Activated T-cell treated with anti-CD3 and anti-CD28 coated beads, Interleukin-2, amount 50 U/mL, for 1 hour (primary cell): ENCODE results near the gene NFE2L3.
"Not testable (repeated sequence)": the region's sequence is repeated elsewhere in the genome, so short reads cannot be mapped to it uniquely, and the experiment has no call there.

Source experiments
- DNase-seq: peaks from one replicate; pipeline ENCODE4 v3.0.0-alpha.2; 2020

The NFE2L3 gene, protein sequence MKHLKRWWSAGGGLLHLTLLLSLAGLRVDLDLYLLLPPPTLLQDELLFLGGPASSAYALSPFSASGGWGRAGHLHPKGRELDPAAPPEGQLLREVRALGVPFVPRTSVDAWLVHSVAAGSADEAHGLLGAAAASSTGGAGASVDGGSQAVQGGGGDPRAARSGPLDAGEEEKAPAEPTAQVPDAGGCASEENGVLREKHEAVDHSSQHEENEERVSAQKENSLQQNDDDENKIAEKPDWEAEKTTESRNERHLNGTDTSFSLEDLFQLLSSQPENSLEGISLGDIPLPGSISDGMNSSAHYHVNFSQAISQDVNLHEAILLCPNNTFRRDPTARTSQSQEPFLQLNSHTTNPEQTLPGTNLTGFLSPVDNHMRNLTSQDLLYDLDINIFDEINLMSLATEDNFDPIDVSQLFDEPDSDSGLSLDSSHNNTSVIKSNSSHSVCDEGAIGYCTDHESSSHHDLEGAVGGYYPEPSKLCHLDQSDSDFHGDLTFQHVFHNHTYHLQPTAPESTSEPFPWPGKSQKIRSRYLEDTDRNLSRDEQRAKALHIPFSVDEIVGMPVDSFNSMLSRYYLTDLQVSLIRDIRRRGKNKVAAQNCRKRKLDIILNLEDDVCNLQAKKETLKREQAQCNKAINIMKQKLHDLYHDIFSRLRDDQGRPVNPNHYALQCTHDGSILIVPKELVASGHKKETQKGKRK

DNA sequence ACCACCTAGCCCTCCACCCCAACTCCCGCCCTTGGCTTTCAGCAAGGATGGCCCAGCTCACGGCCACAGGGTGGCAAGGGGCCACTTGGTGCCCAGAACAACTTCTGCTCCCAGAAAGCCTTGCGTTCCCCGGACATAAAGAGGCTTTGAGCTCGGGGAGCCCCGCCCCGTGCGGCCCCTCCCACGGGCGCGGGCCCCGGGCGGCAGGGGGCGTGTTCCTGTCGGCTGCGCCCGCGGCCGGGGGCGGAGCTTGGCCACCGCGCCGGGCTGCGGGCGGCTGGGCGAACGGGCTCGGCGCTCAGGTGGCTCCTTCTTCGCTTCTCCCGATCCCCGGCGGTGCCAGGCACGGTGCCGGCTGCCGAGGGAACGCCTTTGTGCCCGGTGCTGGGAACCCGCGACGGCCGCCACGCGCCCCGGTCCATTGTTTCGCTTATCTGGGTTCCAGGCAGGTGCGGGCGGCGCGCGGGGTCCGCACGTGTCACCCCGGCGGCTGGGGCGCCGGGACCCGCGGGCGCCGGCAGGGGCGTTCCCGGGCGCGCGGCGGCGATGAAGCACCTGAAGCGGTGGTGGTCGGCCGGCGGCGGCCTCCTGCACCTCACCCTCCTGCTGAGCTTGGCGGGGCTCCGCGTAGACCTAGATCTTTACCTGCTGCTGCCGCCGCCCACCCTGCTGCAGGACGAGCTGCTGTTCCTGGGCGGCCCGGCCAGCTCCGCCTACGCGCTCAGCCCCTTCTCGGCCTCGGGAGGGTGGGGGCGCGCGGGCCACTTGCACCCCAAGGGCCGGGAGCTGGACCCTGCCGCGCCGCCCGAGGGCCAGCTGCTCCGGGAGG lies at the start of gene NFE2L3:
TSS of gene NFE2L3 (plus strand) at position 246 of the 829 bp plus-strand sequence. CDS start at position 547, 301 bp downstream.
- peak; percentile 85 for DNase-seq

DNA sequence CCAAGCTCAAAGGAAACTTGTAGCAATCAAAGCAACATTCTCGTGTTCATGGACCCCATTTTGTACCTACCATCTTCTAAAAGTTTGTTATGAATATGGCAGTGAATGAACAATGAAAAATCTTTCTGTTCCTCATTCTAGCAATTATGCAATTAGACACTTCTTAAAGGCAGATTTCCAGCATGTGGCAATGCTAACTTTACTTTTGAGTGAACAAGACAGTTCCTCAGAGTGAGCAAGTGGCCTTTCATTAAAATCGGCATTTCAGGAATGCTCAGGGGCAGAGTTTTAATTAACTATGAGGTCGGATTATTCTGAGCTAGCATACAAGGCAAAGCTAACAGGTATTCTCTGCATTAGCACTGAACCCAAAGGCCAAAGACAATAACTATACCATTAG lies 48.4 kb upstream of the NFE2L3 start:
- DNase-seq = no peak

DNA sequence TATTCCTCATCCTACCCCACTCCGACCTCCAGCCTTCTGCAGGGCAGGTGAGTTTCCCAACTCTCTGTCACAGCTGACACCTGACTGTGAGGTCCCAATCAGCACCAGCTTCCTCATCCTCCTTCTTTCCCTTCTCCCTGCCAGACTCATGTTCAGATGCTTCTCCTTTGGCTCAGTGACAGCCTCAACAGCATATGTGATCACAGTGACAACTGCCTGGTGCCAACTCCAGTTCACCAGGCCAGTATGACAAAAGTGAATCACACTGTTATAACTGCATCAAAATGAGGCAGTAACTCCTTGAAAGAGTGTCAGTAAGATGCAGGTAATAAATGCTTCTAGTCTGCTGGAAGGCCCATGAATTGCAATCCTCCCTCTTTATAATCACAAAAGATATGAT lies 46.8 kb upstream of the NFE2L3 start:
- DNase-seq = no peak

DNA sequence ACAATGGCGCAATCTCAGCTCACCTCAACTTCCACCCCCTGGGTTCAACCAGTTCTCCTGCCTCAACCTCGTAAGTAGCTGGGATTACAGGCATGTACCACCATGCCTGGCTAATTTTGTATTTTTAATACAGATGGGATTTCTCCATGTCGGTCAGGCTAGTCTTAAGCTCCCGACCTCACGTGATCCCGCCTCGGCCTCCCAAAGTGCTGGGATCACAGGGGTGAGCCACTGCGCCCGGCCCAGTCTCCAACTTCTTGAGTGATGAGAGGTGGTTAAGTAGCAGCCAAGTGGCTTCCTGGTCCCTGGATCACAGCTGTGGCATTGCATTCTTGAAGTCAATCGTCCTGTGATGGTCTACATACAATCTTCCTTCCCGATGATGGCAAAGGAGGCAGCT lies 46.1 kb upstream of the NFE2L3 start:
- no peak for DNase-seq

DNA sequence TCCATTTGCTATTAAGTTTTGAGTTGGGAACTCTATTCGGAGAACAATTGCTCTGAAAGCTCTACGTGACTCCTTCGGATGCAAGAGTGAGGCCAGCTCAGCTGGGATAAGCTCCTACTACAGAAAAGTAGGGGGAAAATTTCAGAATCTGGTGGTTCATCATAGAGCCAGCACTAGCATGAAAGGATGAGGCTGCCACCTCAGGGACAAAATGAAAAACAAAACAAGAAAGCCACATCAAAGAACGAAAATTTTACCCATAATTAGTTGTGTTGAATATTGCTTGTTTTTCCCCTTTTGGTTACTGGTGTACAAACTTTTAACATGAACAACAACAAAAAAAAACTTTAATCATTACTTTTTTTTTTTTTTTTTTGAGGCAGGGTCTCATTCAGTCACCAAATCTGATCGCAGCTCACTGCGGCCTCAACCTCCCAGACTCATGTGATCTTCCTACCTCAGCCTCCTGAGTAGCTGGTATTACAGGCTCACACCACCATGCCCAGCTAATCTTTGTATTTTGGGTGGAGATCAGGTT lies 39.7 kb upstream of the NFE2L3 start:
- DNase-seq = no peak

DNA sequence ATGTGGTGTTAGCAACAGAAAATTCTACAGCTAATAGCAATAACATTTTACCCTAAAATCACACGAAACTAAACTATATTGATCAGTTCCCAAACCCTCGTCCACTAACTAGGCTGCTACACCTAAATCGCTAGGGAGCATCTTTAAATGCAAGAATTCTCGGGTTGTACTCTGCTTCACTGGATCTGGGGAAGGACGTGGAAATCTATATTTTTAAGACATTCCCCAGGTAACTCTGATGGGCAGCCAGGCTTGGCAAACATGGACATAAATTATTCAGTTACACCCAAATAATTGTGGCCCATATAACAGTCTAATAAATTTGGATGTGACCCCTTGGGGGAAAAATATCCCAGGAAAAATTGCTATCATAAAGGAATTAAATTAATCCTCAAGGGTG lies 36.3 kb upstream of the NFE2L3 start:
- no peak for DNase-seq

DNA sequence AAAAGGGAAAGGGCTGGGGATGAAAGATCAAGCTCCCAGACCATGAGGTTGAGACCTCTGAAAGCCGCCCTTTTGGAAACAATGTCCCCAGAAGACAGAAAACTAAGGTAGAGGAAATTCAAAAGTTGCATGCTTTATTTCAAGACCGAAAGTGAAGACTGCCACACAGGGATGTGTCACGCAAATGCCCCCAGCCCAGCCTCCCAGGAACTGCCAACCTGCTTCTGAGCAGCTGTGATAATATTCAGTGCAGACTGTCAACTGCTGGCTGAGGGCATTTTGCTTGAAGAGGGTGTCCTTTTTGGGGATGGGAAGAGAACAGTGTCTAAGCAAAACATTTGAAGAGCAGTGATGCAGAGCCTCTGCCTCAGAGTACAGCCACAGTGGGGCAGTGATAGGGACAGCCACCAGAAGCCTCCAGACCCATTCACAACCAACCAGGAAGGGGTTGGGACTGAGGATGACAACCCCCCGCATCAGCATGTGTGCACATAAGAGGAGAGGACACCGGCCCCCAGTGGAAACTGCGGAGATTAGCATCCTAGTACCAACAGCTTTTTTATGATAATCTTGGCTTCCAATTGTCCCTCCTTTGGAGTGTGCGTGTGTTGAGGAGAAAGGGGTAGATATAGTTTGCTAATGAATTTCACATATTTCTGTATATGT lies 34.7 kb upstream of the NFE2L3 start:
- DNase-seq = no peak

DNA sequence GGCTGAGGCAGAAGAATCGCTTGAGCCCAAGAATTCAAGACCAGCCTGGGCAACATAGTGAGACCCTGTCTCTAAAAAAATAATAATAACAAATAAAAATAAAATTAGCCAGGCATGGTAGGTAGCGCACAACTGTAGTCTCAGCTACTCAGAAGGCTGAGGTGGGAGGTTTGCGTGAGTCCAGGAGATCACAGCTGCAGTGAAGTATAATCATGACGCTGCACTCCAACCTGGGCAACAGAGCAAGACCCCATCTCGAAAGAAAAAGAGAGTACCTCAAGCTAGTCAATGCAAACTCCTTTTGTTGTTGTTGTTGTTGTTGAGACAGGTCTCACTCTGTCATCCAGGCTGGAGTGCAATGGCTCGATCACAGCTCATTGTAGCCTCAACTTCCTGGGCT lies 34.0 kb upstream of the NFE2L3 start:
- no peak for DNase-seq

DNA sequence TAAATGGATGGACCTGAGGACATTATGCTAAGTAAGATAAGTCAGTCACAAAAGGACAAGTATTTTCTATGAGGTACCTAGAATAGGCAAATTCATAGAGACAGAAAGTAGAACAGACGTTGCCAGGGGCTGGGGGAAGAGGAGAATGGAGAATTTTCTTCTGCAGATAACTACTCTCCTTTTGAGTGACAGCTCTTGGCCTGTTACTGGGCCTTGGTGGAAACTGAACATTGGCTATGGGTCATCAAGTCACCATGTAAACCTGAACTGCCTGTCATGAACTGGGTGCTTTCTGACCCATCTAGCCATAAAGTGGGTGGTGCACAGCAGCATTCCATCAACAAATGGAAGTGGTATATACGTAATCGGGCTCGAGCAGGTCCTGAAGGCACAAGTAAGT lies 29.3 kb upstream of the NFE2L3 start:
- no peak for DNase-seq

DNA sequence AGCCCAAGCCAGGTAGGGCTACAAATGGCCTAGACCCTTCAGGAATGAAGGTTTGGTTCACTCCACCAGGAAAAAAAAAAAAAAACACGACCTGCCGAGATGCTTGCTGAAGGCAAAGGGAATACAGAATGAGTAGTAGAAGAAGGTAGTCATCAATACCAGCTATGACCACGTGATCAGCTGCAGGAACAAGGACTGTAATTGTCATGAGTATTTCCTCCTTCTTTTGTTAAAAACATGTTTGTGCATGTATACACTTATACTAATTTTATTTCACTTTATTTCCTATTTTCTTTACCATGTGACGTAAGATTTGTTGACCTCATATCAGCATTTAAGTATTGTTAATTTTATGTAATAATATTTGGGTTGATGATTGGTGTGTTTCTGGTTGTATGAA lies 27.2 kb upstream of the NFE2L3 start:
- not testable (repeated sequence) for DNase-seq

DNA sequence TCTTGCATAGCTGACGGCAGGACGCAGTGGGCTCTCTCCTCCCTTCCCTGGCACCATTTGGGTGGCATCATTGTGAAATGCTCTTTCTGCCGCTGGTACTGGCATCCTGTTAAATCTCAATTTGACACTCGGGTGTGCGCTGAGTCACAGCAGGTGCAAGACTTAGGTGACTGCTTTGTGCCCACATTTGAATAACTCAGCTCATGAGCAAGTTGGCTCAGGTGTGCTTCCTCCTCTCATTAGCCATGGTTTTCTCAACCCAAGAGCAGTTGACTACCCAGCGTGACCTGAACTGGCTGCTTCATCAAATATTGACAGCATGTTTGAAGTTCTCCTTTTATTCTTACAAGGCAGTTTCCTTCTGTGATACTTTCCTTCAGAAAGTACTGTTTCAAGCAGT lies 24.6 kb upstream of the NFE2L3 start:
- DNase-seq = no peak

DNA sequence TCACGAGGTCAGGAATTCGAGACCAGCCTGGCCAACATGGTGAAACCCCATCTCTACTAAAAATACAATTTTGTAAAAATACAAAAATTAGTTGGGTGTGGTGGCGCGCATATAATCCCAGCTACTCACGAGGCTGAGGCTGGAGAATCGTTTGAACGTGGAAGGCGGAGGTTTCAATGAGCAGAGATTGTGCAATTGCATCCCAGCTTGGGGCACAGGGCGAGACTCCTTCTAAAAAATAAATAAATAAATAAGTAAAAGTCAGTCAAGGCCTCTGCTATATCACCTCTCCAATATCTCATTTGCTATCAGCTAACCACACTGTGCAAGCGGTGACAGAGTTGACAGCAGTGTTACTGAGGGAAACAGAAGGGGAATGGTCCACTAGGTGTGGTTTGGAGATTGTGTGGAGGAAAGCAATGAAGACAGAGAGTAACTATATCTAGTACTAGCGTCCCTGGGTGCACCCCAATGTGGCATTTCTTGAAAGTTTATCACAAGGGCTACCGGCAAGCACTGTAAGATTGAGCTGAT lies 20.9 kb upstream of the NFE2L3 start:
- no peak for DNase-seq

DNA sequence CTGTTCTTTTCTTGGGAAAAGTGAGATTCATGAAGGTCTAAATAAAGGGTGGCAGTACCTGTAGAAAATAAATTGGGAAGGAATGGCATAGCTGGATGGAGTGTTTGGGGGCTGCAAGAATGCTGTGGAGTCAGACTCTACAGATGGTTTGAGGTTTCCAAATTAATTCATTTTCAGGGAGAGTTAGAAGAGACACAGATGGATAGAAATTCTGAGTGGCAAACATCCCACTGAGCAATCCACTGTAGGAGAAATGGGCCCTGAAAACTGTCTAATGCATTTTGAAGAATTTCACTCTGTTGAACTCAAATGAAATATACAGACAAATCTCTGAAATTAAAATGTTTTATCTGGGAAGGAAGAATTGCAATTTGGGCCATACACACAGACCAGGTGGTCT lies 16.9 kb upstream of the NFE2L3 start:
- no peak for DNase-seq

DNA sequence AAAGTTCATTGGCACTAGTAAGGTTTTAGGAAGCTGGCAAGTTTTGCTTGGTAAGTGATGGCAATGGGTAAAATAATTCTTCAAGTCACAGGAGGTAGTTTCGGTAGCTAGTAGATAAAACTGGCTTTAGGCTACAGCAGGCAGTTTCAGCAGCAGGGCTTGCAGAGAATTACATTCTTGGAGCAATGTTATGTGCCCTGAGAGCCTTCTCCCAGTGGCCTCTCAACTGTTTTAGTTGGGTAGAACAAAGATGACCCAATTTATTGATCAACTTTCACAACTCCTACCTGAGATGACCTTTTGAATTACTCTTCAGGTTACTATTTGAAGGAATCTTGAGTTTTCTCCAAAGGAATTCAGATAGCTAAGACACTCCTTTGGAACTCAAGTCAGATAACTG lies 16.4 kb upstream of the NFE2L3 start:
- DNase-seq = no peak

DNA sequence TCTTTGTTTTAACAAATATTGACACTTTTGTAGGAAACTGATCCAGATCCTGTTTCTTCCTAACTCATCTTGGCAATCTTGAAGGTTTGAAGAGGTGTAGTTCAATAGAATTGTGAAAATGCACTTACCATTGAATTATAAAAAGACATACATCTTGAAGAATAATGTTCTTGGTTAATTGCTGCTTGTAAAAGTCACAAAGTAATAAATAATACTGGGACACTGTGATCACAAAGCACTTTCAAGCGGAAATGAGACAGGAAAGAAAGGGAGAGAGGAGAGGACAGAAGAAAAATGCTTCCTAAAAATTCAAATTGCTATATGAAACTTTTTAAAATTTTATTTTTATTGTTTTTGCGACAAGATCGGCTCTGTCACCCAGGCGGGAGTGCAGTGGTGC lies 15.2 kb upstream of the NFE2L3 start:
- no peak for DNase-seq

DNA sequence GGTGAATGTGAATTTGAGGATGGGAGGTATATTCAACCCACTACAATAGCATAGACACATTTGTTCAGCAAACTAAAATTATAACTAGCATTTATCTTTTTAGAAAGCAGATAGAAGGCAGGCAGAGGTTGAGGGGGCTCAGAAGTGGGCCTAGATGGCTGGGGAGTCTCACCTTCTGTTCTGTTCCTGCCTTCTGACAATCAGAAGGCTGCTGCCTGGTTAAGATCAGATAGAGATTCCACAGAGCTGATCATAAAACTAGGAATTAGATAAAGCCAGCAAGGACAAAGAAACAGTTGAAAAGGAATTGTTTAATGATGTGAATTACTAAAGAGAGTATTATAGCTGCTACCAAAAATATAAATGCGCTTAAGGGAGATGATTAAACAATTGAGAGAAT lies 11.6 kb upstream of the NFE2L3 start:
- DNase-seq = no peak

DNA sequence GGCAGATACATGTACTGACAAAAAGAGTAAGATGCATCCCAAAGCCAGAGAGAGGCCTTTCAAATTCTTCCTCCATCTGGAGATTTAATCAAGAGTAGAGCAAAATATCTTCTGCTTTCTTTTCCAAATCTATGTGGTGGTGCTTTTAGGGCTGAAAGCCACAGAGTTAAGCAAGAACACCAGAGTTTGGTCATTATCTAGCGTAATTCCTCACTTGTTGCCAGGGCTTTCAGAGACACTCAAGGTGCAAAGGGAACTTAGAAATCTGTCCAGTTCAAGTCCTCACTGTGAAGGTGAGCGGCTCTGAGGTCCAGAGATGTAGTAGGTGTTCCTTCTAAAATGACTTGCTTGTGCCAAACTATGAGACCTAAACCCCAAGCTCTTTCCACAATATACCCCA lies 10.9 kb upstream of the NFE2L3 start:
- DNase-seq = no peak

DNA sequence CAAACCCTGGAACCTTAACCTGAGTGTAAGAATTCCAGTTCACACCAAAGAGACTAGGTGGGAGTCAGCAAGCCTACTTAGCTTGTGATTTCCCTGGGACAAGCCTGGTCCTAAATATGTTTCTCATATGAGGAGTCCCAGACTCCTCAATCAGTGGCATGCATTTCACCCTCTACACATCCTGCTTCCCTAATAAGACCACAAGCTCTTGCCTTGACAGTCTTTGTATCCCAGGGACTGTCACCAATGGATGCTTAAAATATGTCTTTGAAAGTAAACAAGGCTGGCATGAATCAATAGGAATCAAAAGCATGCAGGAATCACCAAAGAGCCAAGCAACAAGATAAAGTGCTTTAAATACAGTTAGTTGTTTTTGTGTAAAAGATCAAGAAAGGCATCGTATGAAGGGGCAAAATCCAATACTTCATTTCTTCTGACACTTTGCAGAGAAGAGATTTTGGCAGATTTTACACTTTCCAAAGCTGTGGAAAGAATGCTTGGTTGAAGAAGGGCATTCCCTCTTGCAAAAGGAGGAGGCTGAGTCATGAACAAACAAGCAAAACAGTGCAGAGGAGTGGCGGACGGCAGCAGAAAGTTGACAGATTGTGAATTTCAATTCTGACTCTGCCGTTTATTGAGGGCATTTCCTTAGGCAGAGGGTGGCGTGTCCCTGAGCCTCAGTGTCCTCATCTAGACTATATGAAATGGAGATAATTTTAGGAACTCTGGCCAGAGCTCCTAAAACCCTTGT lies 8.5 kb upstream of the NFE2L3 start:
- DNase-seq = no peak

DNA sequence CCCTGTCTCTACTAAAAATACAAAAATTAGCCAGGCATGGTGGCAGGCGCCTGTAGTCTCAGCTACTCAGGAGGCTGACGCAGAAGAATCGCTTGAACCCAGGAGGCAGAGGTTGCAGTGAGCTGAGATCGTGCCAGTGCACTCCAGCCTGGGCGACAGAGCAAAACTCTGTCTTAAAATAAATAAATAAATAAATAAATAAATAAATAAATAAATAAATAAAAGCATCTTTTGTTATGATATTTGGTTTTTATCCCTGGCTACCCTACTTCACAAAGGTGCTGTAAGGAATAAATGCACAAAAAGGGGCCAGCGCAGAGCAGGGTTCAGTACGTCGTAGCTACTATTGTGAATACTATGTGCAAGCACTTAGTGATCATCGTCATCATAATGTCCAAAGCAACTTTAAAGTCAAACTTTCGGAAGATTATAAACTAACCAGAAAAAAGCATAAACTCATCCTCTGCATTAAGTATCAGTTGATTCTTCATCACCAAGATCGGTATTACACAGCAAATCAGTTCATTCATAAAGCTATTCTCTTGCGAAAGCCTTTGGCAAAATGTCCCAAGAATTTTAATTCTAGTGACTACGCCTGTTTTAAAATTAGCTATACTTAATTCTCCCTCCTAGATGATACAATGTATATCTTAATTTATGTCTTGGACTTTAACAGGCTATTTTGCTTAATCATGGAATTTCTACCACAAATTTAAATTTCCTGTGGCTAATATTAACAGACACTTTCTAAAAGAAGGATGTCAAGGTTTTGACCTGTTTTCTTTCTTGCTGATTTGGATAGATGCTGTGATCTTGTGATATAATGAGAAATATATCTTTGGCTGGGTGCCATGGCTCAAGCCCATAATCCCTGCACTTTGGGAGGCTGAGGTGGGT lies 7.6 kb upstream of the NFE2L3 start:
- DNase-seq = no peak

DNA sequence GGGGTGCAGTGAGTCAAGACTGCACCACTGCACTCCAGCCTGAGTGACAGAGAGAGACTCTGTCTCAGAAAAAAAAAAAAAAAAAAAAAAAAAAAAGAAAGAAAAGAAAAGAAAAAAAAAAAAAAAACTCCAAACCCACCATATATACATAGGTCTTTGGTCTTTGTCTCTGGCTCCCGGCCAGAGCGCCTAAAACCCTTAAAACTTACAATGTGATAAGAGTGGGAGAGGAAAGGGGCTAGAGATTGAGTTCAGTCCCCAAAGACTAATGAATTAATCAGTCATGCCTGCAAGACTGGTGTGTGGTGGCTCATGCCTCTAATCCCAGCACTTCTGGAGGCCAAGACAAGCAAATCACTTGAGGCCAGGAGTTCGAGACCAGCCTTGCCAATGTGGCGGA lies 6.8 kb upstream of the NFE2L3 start:
- no peak for DNase-seq

DNA sequence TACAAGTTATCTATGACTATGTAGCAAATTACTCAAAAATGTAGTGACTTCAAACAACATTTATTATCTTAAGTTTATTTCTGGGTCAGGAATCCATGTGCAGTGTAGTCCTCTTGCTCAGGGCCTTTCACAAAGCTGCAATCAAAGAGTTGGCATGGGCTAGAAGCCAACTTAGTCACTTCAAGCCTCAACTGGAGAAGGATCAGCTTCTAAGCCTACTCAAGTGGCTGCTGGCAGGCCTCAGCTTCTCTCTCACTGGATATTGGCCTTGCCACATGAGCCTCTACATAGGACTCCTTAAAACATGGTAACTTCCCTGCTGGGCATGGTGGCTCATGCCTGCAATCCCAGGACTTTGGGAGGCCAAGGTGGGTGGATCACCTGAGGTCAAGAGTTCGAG lies 5.0 kb upstream of the NFE2L3 start:
- no peak for DNase-seq
